WTC11 (cell line): ENCODE data around the gene DPYSL3. TPM values are rescaled to one million over a fixed set of nuclear protein-coding genes. Genes with fewer than 3 reads are reported as not detected.

ENCODE experiments used
- ATAC-seq: fragments of 200-7000 bp; cut with Tn5 transposase; 2 replicates; pipeline ENCODE4 v1.10.0; 2021; ENCODE audit warnings: mild to moderate bottlenecking, moderate library complexity
- CTCF ChIA-PET: fragments of 300-600 bp; sonication (Branson Sonifier 250); formaldehyde crosslinking; loops from one replicate; lab custom pipeline; 2021; ENCODE audit warnings: antibody characterized with exemption; lab: Charles Lee
- POLR2A ChIA-PET: fragments of 350-600 bp; sonication (Branson Sonifier 250); formaldehyde crosslinking; loops from one replicate; lab custom pipeline; 2021; ENCODE audit warnings: antibody characterized with exemption; lab: Charles Lee
- DNase-seq: peaks from one replicate; pipeline ENCODE4 v3.0.0; 2021; ENCODE audit warnings: low spot score
- H3K27ac Mint-ChIP-seq: 2 replicates; pipeline ENCODE4 v1.8.0; 2021; ENCODE audit warnings: mixed read lengths
- H3K27me3 Mint-ChIP-seq: 2 replicates; pipeline ENCODE4 v1.8.0; 2021; ENCODE audit warnings: low read depth, mild to moderate bottlenecking, moderate library complexity, mixed read lengths
- H3K36me3 Mint-ChIP-seq: 2 replicates; pipeline ENCODE4 v1.8.0; 2021; ENCODE audit warnings: mixed read lengths
- H3K4me1 Mint-ChIP-seq: 2 replicates; pipeline ENCODE4 v1.8.0; 2022; ENCODE audit warnings: mixed read lengths
- H3K4me3 Mint-ChIP-seq: 2 replicates; pipeline ENCODE4 v1.8.0; 2021; ENCODE audit warnings: mild to moderate bottlenecking, moderate library complexity, mixed read lengths
- H3K9me3 Mint-ChIP-seq: 2 replicates; pipeline ENCODE4 v1.8.0; 2021; ENCODE audit warnings: mixed read lengths
- CREM ChIP-seq: sonication (generic); formaldehyde crosslinking; IDR thresholded peaks from 2 replicates; pipeline ENCODE4 v1.8.1; 2022; ENCODE audit warnings: mild to moderate bottlenecking, missing genetic modification reagents, moderate library complexity
- E2F1 ChIP-seq: sonication (generic); formaldehyde crosslinking; IDR thresholded peaks from 2 replicates; pipeline ENCODE4 v1.8.0; 2022; ENCODE audit warnings: mild to moderate bottlenecking, missing genetic modification reagents
- EMX1 ChIP-seq: fragments of 250-450 bp; sonication (Bioruptor Pico); IDR thresholded peaks from 2 replicates; pipeline ENCODE4 v1.8.0; 2021; ENCODE audit warnings: mild to moderate bottlenecking
- ESRRA ChIP-seq: sonication (generic); formaldehyde crosslinking; IDR thresholded peaks from 2 replicates; pipeline ENCODE4 v1.8.1; 2022; ENCODE audit warnings: mild to moderate bottlenecking, missing genetic modification reagents, borderline replicate concordance
- GRHL2 ChIP-seq: fragments of 250-450 bp; sonication (Bioruptor Pico); IDR thresholded peaks from 2 replicates; pipeline ENCODE4 v1.8.0; 2022; ENCODE audit warnings: mild to moderate bottlenecking, moderate library complexity; ENCODE audit not compliant: insufficient replicate concordance, severe bottlenecking
- IRF1 ChIP-seq: sonication (generic); formaldehyde crosslinking; IDR thresholded peaks from 2 replicates; pipeline ENCODE4 v1.8.0; 2023; ENCODE audit warnings: missing genetic modification reagents
- JUN ChIP-seq: sonication (generic); formaldehyde crosslinking; IDR thresholded peaks from 2 replicates; pipeline ENCODE4 v1.8.0; 2023; ENCODE audit warnings: mild to moderate bottlenecking, missing genetic modification reagents
- KAT7 ChIP-seq: sonication (generic); formaldehyde crosslinking; IDR thresholded peaks from 2 replicates; pipeline ENCODE4 v1.8.1; 2023; ENCODE audit warnings: missing genetic modification reagents, mild to moderate bottlenecking, borderline replicate concordance
- PRDM15 ChIP-seq: sonication (generic); formaldehyde crosslinking; IDR thresholded peaks from 2 replicates; pipeline ENCODE4 v1.8.0; 2022; ENCODE audit warnings: missing genetic modification reagents
- RORB ChIP-seq: fragments of 250-450 bp; sonication (Bioruptor Pico); IDR thresholded peaks from 2 replicates; pipeline ENCODE4 v1.9.0; 2021; ENCODE audit warnings: mild to moderate bottlenecking
- SMAD3 ChIP-seq: sonication (generic); formaldehyde crosslinking; IDR thresholded peaks from 2 replicates; pipeline ENCODE4 v1.8.0; 2022; ENCODE audit warnings: missing genetic modification reagents, mild to moderate bottlenecking, borderline replicate concordance
- ZNF121 ChIP-seq: sonication (generic); formaldehyde crosslinking; IDR thresholded peaks from 2 replicates; pipeline ENCODE4 v1.8.0; 2023; ENCODE audit warnings: missing genetic modification reagents
- ZNF232 ChIP-seq: sonication (generic); formaldehyde crosslinking; IDR thresholded peaks from 2 replicates; pipeline ENCODE4 v1.8.0; 2022; ENCODE audit warnings: mild to moderate bottlenecking, missing genetic modification reagents
- ZNF416 ChIP-seq: fragments of 250-450 bp; sonication (Bioruptor Pico); IDR thresholded peaks from 2 replicates; pipeline ENCODE4 v1.9.0; 2021; ENCODE audit warnings: mild to moderate bottlenecking, inconsistent platforms
- ZNF423 ChIP-seq: fragments of 250-450 bp; sonication (Bioruptor Pico); IDR thresholded peaks from 2 replicates; pipeline ENCODE4 v2.1.2; 2022; ENCODE audit warnings: mild to moderate bottlenecking, moderate library complexity
- ZSCAN18 ChIP-seq: fragments of 250-450 bp; sonication (Bioruptor Pico); IDR thresholded peaks from 2 replicates; pipeline ENCODE4 v2.1.2; 2022; ENCODE audit warnings: mild to moderate bottlenecking, moderate library complexity
- total RNA-seq: library from RNA; stranded (reverse); gene quantifications from 3 replicates; pipeline ENCODE4 v1.2.3, GENCODE V29; 2021
- TF ChIP-seq, protein P1 (sequence below): sonication (generic); formaldehyde crosslinking; IDR thresholded peaks from 2 replicates; pipeline ENCODE4 v1.8.0; 2022; ENCODE audit warnings: mild to moderate bottlenecking, missing genetic modification reagents

Gene DPYSL3
- total RNA-seq, 1 experiment from 2014 or later = 358 TPM

- Mint-ChIP-seq H3K9me3 (peaks cover 4% of the 10 kb centered on the region), H3K36me3 (peaks cover 5% of the 10 kb centered on the region; the same call in 1 of the 2 replicates), H3K4me1 (peaks cover 67% of the 10 kb centered on the region), H3K4me3 (no peak overlapping the region), H3K27ac (peak overlapping the region; percentile 91), H3K27me3 (no peaks in the 10 kb centered on the region)
- ChIA-PET POLR2A (no interaction called here), CTCF (interaction anchor here (0.8 to 1.6 kb wide), 2 partner anchors 11 to 20 kb away, joined by 3 read pairs; no protein-coding TSS in a partner anchor)
- ATAC-seq (no peak), DNase-seq (no peak)
- TF ChIP-seq ZNF416 (CRISPR knock-in tag) (no peak), RORB (CRISPR knock-in tag) (no peak), E2F1 (CRISPR knock-in tag) (no peak), IRF1 (CRISPR knock-in tag) (no peak)
- TF ChIP-seq, protein P1, sequence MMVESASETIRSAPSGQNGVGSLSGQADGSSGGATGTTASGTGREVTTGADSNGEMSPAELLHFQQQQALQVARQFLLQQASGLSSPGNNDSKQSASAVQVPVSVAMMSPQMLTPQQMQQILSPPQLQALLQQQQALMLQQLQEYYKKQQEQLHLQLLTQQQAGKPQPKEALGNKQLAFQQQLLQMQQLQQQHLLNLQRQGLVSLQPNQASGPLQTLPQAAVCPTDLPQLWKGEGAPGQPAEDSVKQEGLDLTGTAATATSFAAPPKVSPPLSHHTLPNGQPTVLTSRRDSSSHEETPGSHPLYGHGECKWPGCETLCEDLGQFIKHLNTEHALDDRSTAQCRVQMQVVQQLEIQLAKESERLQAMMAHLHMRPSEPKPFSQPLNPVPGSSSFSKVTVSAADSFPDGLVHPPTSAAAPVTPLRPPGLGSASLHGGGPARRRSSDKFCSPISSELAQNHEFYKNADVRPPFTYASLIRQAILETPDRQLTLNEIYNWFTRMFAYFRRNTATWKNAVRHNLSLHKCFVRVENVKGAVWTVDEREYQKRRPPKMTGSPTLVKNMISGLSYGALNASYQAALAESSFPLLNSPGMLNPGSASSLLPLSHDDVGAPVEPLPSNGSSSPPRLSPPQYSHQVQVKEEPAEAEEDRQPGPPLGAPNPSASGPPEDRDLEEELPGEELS (CRISPR knock-in tag) = no peak
Observed at GRCh38 chr5:147484708-147485020, 25.2 kb downstream of the DPYSL3 start.

DNA sequence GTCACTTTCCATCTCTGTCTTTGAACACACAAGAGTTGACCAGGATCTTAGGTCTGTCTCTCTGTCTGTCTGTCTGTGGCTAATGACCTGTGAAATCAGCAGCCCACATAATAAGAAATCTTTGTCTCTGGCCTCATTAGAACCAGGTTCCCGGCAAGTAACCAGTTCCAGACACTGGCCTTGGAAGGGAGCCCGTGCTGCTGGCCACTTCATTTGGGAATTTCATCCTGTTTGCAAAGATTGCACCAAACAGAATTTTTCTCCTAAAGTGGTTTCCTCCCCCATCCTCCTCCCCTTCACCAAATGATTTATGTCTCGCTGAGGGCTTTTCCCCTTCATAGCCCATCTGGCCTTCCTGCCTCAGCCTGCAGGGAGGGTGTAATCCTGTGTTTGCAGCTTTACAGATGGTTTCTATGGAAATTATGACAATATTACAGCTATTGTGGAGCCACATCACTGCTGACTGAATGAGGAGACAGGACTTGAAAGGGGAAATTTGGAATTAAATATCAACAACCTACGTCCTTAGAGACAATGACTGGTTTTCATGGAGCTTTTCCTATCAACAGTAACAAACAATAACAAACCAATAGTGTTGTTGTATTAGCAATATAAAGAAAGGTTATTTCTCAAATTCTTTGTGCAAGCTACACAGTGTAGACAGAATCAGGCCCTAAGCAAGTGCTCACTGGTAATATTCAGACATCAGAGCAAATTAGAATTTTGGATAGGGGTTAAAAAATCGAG lies 25.7 kb downstream of the DPYSL3 start:
- no peak overlapping the region for H3K4me3 Mint-ChIP-seq
- H3K9me3 Mint-ChIP-seq = peaks cover 4% of the 10 kb centered on the region
- peaks cover 72% of the 10 kb centered on the region for H3K4me1 Mint-ChIP-seq
- H3K27me3 Mint-ChIP-seq = no peaks in the 10 kb centered on the region
- peak overlapping the region; percentile 91 for H3K27ac Mint-ChIP-seq
- DNase-seq = no peak
- CTCF ChIA-PET = interaction anchor here (1.6 to 3.3 kb wide), 3 partner anchors 11 to 94 kb away, joined by 3 to 13 read pairs (median 9); no protein-coding TSS in a partner anchor
- peaks cover 5% of the 10 kb centered on the region; the same call in 1 of the 2 replicates for H3K36me3 Mint-ChIP-seq
- POLR2A ChIA-PET = no interaction called here
- TF ChIP-seq ZSCAN18 (CRISPR knock-in tag) (no peak), ESRRA (CRISPR knock-in tag) (no peak), CREM (CRISPR knock-in tag) (no peak), JUN (no peak)
- TF ChIP-seq, protein P1 (CRISPR knock-in tag) = no peak
- no peak for ATAC-seq

- Mint-ChIP-seq H3K27ac (peak overlapping the region; percentile 92; the same call in 1 of the 2 replicates), H3K4me1 (peaks cover 80% of the 10 kb centered on the region), H3K36me3 (peaks cover 5% of the 10 kb centered on the region; the same call in 1 of the 2 replicates), H3K4me3 (no peak overlapping the region), H3K27me3 (no peaks in the 10 kb centered on the region), H3K9me3 (peaks cover 4% of the 10 kb centered on the region)
- CTCF ChIA-PET = interaction anchor here (0.6 to 3.3 kb wide), 4 partner anchors 10 to 619 kb away, joined by 3 to 13 read pairs (median 6); no protein-coding TSS in a partner anchor
- ATAC-seq (no peak), DNase-seq (no peak)
- POLR2A ChIA-PET = no interaction called here
- no peak for TF ChIP-seq EMX1 (CRISPR knock-in tag)
- TF ChIP-seq SMAD3 = no peak
- TF ChIP-seq KAT7 (CRISPR knock-in tag) = no peak
- TF ChIP-seq ZNF423 (CRISPR knock-in tag) = no peak
- no peak for TF ChIP-seq PRDM15 (CRISPR knock-in tag)
- no peak for TF ChIP-seq ZNF232
- TF ChIP-seq ZNF121 (CRISPR knock-in tag) = no peak
- no peak for TF ChIP-seq GRHL2
- no peak for TF ChIP-seq ZSCAN18 (CRISPR knock-in tag)
Observed at GRCh38 chr5:147483188-147483790, 26.6 kb downstream of the DPYSL3 start.
